GM18499 (cell line): ENCODE results near the gene CLEC3A.
"Not testable (repeated sequence)": the region's sequence is repeated elsewhere in the genome, so short reads cannot be mapped to it uniquely, and the experiment has no call there.

ENCODE experiments used
- ATAC-seq: cut with Tn5 transposase; IDR thresholded peaks from one replicate; pipeline ENCODE4 v1.9.1; 2021; ENCODE audit warnings: moderate number of reproducible peaks; ENCODE audit not compliant: insufficient read depth, unreplicated experiment

The CLEC3A gene

GRCh38 chr16:78025631-78026030, 3.3 kb downstream of the CLEC3A start:
- ATAC-seq, result no peak

- no peak for ATAC-seq
Measured at GRCh38 chr16:78028018-78028417, 5.7 kb downstream of the CLEC3A start.

DNA sequence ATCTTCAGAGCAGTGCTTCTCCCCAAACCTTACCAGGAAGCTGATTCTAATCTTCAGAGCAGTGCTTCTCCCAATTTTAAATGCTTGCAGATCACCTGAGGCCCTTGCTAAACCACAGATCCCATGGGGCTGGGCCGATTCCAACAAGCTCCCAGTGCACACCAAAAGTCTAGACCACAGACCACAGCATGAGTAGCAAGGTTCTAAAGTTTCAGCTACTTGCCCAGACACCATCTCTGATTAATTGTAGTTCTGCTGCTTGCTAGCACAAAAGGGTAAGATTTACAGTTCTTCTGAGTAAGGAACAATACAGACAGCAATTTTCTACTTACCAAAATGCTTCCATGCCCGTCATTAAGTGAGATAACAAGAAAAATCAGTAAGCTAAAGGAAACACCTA, 12.2 kb downstream of the CLEC3A start:
- no peak for ATAC-seq

- no peak for ATAC-seq
Measured at GRCh38 chr16:78035012-78035411, 12.7 kb downstream of the CLEC3A start.

GRCh38 chr16:78040396-78040795, 18.0 kb downstream of the CLEC3A start:
- no peak for ATAC-seq

GRCh38 chr16:78045865-78046581, 23.7 kb downstream of the CLEC3A start:
- no peak for ATAC-seq

GRCh38 chr16:78048319-78048718, 26.0 kb downstream of the CLEC3A start:
- no peak for ATAC-seq

DNA sequence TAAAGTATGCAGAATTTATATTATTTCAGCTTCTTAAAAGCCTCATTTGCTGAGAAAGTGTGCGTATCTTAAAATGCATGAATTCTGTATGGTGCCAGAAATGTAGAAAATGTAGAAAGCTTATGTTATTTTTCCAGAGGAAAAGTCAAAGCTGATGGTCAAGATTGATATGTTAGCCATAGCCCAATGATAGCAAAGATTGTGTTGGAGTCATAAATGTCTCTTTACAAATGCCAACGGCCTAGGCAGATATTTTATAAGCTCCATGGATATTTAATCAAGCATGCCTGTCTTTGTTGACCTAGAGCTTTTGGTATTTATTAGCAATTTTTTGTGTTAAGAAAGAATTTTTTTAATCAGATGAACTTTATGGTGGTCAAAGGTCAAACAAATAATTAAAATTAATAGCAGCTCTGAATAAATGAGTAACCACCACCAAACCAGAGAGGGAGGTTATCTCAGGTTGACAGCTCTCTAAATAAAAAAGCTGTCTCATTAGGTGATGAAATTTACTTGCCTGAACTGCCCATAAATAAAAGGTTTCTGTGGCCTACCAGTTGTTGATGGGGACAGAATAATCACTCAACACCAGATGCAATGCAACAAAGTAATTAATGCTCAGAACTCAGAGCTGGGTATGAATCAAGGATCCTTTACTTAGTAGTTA, 28.5 kb downstream of the CLEC3A start:
- no peak for ATAC-seq

DNA sequence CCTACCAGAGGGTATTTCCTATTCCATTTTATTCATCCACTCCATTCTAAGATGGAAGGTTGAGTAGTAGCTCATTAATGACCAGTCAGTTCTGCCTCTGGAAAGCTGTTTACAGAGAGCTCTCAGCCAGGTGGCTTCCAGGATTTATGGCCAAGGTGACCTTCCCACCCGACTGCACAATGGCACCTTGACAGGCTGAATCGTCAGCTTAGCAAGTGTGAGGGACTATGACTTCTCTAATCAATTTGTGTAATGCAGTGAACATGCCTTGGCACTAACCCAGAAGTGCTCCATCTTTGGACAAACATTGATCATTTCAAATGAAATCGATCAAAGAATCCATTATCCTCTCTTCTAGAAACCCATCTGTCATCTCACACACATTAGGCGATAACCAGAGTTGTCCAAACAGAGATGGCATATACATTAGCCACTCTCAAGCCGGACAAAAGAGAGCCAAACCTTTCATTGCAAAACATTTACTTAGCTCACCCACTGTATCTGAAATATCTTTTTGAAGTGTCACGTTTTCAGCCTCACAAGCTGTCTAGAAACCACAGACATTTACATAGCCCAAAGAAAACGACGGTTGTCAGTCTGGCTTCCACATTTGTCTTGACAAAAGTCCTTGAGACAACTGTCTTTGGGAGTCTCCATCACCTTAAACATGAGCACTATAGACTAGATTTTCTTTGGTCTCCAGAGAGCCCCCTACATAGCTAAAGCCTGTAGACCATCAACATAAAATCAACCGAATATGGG, 35.6 kb downstream of the CLEC3A start:
- no peak for ATAC-seq

GRCh38 chr16:78059806-78060205, 37.5 kb downstream of the CLEC3A start:
- not testable (repeated sequence) for ATAC-seq

DNA sequence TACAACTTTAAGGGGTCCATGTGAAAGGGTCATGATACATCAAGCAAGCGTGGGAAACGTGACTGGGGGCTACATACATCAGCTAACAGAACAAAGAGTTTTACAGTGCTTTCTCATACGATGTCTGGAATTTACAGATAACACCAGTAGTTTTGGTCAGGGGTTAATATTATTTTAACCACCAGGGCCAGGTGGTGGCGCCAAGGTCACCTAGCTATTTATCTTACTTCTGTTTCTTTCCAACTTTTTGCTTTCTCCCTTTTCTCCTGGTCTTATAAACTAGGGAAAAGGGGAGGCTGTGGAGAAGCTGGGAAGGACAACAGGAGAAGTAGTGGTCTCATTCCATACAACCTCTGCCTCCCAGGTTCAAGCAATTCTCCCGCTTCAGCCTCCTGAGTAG, 37.9 kb downstream of the CLEC3A start:
- ATAC-seq, result no peak

- no peak for ATAC-seq
Measured at GRCh38 chr16:78060809-78061208, 38.5 kb downstream of the CLEC3A start.

GRCh38 chr16:78065319-78065718, 43.0 kb downstream of the CLEC3A start:
- no peak for ATAC-seq

GRCh38 chr16:78069913-78070312, 47.6 kb downstream of the CLEC3A start:
- ATAC-seq, result no peak

DNA sequence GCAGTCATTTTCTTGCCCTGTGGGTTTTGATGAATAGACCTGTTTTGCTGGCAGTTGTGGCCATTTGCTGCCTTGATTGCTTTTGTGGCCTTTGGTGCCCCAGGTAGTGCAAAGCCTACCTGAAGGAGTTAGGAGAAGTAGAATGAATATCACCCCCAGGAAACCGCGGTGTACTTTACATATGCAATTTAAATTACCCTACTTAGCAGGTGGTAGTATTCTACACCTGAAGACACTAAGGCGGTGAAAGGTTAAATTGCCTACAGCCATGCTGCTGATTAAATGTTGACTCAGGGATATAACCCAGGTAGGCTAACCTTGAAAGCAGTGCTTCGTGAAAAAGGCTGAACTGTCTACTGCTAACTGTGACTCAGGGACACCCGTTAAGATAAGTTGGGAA, 49.9 kb downstream of the CLEC3A start:
- no peak for ATAC-seq

- ATAC-seq, result no peak
Measured at GRCh38 chr16:78075800-78076199, 53.5 kb downstream of the CLEC3A start.

- ATAC-seq, result no peak
Measured at GRCh38 chr16:78081341-78081740, 59.0 kb downstream of the CLEC3A start.
